Neutrophil (primary cell): ENCODE data around the gene OTOF.

Experiments used
- H3K27ac ChIP-seq: fragments of 200-600 bp; sonication (generic); 2 replicates; pipeline ENCODE4 v1.5.1; 2016; ENCODE audit warnings: mild to moderate bottlenecking, moderate library complexity
- H3K27me3 ChIP-seq: fragments of 200-600 bp; sonication (generic); 2 replicates; pipeline ENCODE4 v1.6.0; 2016; ENCODE audit warnings: mild to moderate bottlenecking
- H3K36me3 ChIP-seq: fragments of 200-600 bp; sonication (generic); 2 replicates; pipeline ENCODE4 v1.5.1; 2017
- H3K4me1 ChIP-seq, 2 experiments: fragments of 200-600 bp in 1 of 2; sonication (generic) in 1 of 2; 1 replicate in 1 of 2; 2 replicates in 1 of 2; pipeline versions ENCODE4 v1.5.1 to v1.6.1; 2013 to 2016; ENCODE audit warnings: low read depth in 1 of 2, low read length in 1 of 2, mild to moderate bottlenecking in 1 of 2, moderate library complexity in 1 of 2; ENCODE audit not compliant: control insufficient read depth in 1 of 2, insufficient read depth in 1 of 2
- H3K4me3 ChIP-seq, 2 experiments: fragments of 200-600 bp in 1 of 2; sonication (generic) in 1 of 2; 1 replicate in 1 of 2; 2 replicates in 1 of 2; pipeline ENCODE4 v1.5.1; 2013 to 2016; ENCODE audit warnings: low read depth in 1 of 2, low read length in 1 of 2, mild to moderate bottlenecking in 1 of 2, moderate library complexity in 1 of 2
- H3K9me3 ChIP-seq: fragments of 200-600 bp; sonication (generic); 2 replicates; pipeline ENCODE4 v1.5.1; 2016
- TF ChIP-seq, protein P1 (sequence below): fragments of 200-600 bp; sonication (generic); IDR thresholded peaks from 2 replicates; pipeline ENCODE4 v1.5.1; 2016; ENCODE audit warnings: antibody characterized with exemption

Gene OTOF

GRCh38 chr2:26483957-26484565 is 6.1 kb upstream of the OTOF start:
- no peaks in the 10 kb centered on the region for H3K4me1 ChIP-seq
- no peaks in the 10 kb centered on the region for H3K9me3 ChIP-seq
- no peak overlapping the region for H3K27ac ChIP-seq
- no peak overlapping the region for H3K4me3 ChIP-seq
- H3K36me3 ChIP-seq: no peaks in the 10 kb centered on the region
- TF ChIP-seq, protein P1, sequence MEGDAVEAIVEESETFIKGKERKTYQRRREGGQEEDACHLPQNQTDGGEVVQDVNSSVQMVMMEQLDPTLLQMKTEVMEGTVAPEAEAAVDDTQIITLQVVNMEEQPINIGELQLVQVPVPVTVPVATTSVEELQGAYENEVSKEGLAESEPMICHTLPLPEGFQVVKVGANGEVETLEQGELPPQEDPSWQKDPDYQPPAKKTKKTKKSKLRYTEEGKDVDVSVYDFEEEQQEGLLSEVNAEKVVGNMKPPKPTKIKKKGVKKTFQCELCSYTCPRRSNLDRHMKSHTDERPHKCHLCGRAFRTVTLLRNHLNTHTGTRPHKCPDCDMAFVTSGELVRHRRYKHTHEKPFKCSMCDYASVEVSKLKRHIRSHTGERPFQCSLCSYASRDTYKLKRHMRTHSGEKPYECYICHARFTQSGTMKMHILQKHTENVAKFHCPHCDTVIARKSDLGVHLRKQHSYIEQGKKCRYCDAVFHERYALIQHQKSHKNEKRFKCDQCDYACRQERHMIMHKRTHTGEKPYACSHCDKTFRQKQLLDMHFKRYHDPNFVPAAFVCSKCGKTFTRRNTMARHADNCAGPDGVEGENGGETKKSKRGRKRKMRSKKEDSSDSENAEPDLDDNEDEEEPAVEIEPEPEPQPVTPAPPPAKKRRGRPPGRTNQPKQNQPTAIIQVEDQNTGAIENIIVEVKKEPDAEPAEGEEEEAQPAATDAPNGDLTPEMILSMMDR: no peak
- H3K27me3 ChIP-seq: no peaks in the 10 kb centered on the region

GRCh38 chr2:26483516-26483915 is 5.6 kb upstream of the OTOF start:
- Histone ChIP-seq H3K4me1 (no peaks in the 10 kb centered on the region), H3K4me3 (no peak overlapping the region), H3K27ac (no peak overlapping the region), H3K36me3 (no peaks in the 10 kb centered on the region), H3K9me3 (no peaks in the 10 kb centered on the region), H3K27me3 (no peaks in the 10 kb centered on the region)
- TF ChIP-seq, protein P1: no peak

DNA sequence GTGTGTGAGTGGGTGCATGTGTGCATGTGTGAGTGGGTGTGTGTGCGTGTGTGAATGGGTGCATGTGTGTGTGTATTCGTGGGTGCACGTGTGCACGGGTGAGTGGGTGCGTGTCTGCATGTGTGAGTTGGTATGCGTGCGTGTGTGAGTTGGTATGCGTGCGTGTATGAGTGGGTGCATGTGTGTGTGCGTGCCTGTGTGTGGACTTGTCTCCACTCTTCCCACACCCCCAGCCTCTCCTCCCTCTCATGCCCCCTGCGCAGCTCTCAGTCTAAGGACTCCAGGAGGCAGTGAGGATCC is 5.1 kb upstream of the OTOF start:
- Histone ChIP-seq H3K36me3 (no peaks in the 10 kb centered on the region), H3K9me3 (no peaks in the 10 kb centered on the region), H3K4me1 (no peaks in the 10 kb centered on the region), H3K27me3 (peaks cover 2% of the 10 kb centered on the region), H3K27ac (no peak overlapping the region), H3K4me3 (no peak overlapping the region)
- TF ChIP-seq, protein P1: no peak

GRCh38 chr2:26482211-26483026 is 4.5 kb upstream of the OTOF start:
- no peaks in the 10 kb centered on the region for H3K36me3 ChIP-seq
- H3K4me1 ChIP-seq: no peaks in the 10 kb centered on the region
- H3K4me3 ChIP-seq: no peak overlapping the region
- TF ChIP-seq, protein P1: no peak
- H3K9me3 ChIP-seq: no peaks in the 10 kb centered on the region
- H3K27ac ChIP-seq: no peak overlapping the region
- peaks cover 8% of the 10 kb centered on the region for H3K27me3 ChIP-seq

GRCh38 chr2:26481706-26482105 is 3.8 kb upstream of the OTOF start:
- TF ChIP-seq, protein P1: no peak
- Histone ChIP-seq H3K27me3 (peaks cover 15% of the 10 kb centered on the region), H3K36me3 (no peaks in the 10 kb centered on the region), H3K9me3 (no peaks in the 10 kb centered on the region), H3K4me1 (no peaks in the 10 kb centered on the region), H3K4me3 (no peak overlapping the region), H3K27ac (no peak overlapping the region)
